Endodermal cell (in vitro differentiated cells): ENCODE measurements around the gene TFEC. TPM values are rescaled to one million over a fixed set of nuclear protein-coding genes. Genes with fewer than 3 reads are reported as not detected.

Experiments used
- DNase-seq: peaks from one replicate; pipeline ENCODE4 v3.0.0-alpha.2; 2017
- H3K27ac ChIP-seq: 2 replicates; pipeline ENCODE4 v1.5.1; 2013; ENCODE audit warnings: mild to moderate bottlenecking, low read depth, low read length, moderate library complexity
- H3K27me3 ChIP-seq: 2 replicates; pipeline ENCODE4 v1.6.1; 2013; ENCODE audit warnings: mild to moderate bottlenecking, low read length, moderate library complexity; ENCODE audit not compliant: insufficient read depth, control insufficient read depth, poor library complexity, severe bottlenecking
- H3K36me3 ChIP-seq: 2 replicates; pipeline ENCODE4 v1.7.0; 2013; ENCODE audit warnings: mild to moderate bottlenecking, low read length, moderate library complexity; ENCODE audit not compliant: control insufficient read depth, insufficient read depth
- H3K4me1 ChIP-seq: one replicate; pipeline ENCODE4 v1.7.0; 2013; ENCODE audit warnings: low read length; ENCODE audit not compliant: control insufficient read depth, insufficient read depth
- H3K4me3 ChIP-seq: 2 replicates; pipeline ENCODE4 v1.5.1; 2013; ENCODE audit warnings: mild to moderate bottlenecking, low read length, moderate library complexity
- H3K9ac ChIP-seq: 2 replicates; pipeline ENCODE4 v1.6.1; 2013; ENCODE audit warnings: mild to moderate bottlenecking, low read length, moderate library complexity; ENCODE audit not compliant: poor library complexity, severe bottlenecking; ENCODE audit errors: extremely low read depth
- H3K9me3 ChIP-seq: 2 replicates; pipeline ENCODE4 v1.6.1; 2013; ENCODE audit warnings: mild to moderate bottlenecking, low read length, moderate library complexity; ENCODE audit not compliant: control insufficient read depth
- H3K27ac Mint-ChIP-seq: 2 replicates; pipeline ENCODE4 v1.8.0; 2020; ENCODE audit warnings: mixed read lengths
- H3K27me3 Mint-ChIP-seq: 2 replicates; pipeline ENCODE4 v1.8.0; 2021; ENCODE audit warnings: mild to moderate bottlenecking, mixed read lengths; ENCODE audit not compliant: insufficient read depth
- H3K36me3 Mint-ChIP-seq: 2 replicates; pipeline ENCODE4 v1.8.0; 2020; ENCODE audit warnings: low read depth, mixed read lengths
- H3K4me1 Mint-ChIP-seq: 2 replicates; pipeline ENCODE4 v1.8.0; 2020; ENCODE audit warnings: mixed read lengths
- H3K4me3 Mint-ChIP-seq: 2 replicates; pipeline ENCODE4 v1.8.0; 2020; ENCODE audit warnings: mild to moderate bottlenecking, moderate library complexity, mixed read lengths
- H3K9me3 Mint-ChIP-seq: 2 replicates; pipeline ENCODE4 v1.8.0; 2020; ENCODE audit warnings: mild to moderate bottlenecking, mixed read lengths
- WGBS, 2 experiments: methylation state at CpG; one replicate each; pipeline versions ENCODE4 v1.1.5 to v1.1.7; 2013; ENCODE audit warnings: missing lambda C conversion rate in 2 of 2, mixed read lengths in 1 of 2; ENCODE audit not compliant: insufficient coverage in 1 of 2, insufficient read length in 1 of 2; 5-methylcytosine and 5-hydroxymethylcytosine counted together
- total RNA-seq, 2 donors: library from RNA; stranded (reverse); fragmentation: NEBNext Ultra II Directional in 1 of 2; extraction: Animal tissue kit (Norgen Biotek cat#: 25700) in 1 of 2; gene quantifications; 2 replicates in 1 of 2; 3 replicates in 1 of 2; pipeline ENCODE4 v1.2.1, GENCODE V29; 2021
- TF ChIP-seq, protein P1 (sequence below): fragments of 200-600 bp; sonication (generic); conservative IDR thresholded peaks from 2 replicates; pipeline ENCODE4 v1.5.0; 2021; ENCODE audit warnings: antibody characterized with exemption, mild to moderate bottlenecking

Gene TFEC
- total RNA-seq, 2 donors from 2014 or later = not detected

GRCh38 chr7:116045532-116045931, 15.0 kb upstream of the TFEC start:
- Histone ChIP-seq H3K27me3 (no peaks in the 10 kb centered on the region), H3K9me3 (peaks cover 11% of the 10 kb centered on the region), H3K9ac (no peak overlapping the region), H3K27ac (no peak overlapping the region), H3K4me1 (no peaks in the 10 kb centered on the region), H3K36me3 (no peaks in the 10 kb centered on the region), H3K4me3 (no peak overlapping the region)
- Mint-ChIP-seq H3K27me3 (no peaks in the 10 kb centered on the region), H3K9me3 (peaks cover 22% of the 10 kb centered on the region), H3K36me3 (no peaks in the 10 kb centered on the region), H3K4me3 (no peak overlapping the region), H3K27ac (no peak overlapping the region), H3K4me1 (no peaks in the 10 kb centered on the region)
- WGBS, 2 experiments = 88% methylated on average over 4 to 6 of the region's 6 CpGs
- no peak for DNase-seq
- TF ChIP-seq, protein P1, sequence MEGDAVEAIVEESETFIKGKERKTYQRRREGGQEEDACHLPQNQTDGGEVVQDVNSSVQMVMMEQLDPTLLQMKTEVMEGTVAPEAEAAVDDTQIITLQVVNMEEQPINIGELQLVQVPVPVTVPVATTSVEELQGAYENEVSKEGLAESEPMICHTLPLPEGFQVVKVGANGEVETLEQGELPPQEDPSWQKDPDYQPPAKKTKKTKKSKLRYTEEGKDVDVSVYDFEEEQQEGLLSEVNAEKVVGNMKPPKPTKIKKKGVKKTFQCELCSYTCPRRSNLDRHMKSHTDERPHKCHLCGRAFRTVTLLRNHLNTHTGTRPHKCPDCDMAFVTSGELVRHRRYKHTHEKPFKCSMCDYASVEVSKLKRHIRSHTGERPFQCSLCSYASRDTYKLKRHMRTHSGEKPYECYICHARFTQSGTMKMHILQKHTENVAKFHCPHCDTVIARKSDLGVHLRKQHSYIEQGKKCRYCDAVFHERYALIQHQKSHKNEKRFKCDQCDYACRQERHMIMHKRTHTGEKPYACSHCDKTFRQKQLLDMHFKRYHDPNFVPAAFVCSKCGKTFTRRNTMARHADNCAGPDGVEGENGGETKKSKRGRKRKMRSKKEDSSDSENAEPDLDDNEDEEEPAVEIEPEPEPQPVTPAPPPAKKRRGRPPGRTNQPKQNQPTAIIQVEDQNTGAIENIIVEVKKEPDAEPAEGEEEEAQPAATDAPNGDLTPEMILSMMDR = no peak

GRCh38 chr7:116041615-116042014, 11.1 kb upstream of the TFEC start:
- Histone ChIP-seq H3K27me3 (no peaks in the 10 kb centered on the region), H3K36me3 (no peaks in the 10 kb centered on the region), H3K9me3 (peaks cover 4% of the 10 kb centered on the region), H3K4me1 (no peaks in the 10 kb centered on the region), H3K9ac (no peak overlapping the region), H3K27ac (no peak overlapping the region), H3K4me3 (no peak overlapping the region)
- H3K9me3 Mint-ChIP-seq = peaks cover 4% of the 10 kb centered on the region
- no peak overlapping the region for H3K27ac Mint-ChIP-seq
- H3K27me3 Mint-ChIP-seq = no peaks in the 10 kb centered on the region
- no peaks in the 10 kb centered on the region for H3K36me3 Mint-ChIP-seq
- 78 to 86% methylated on average over 1 to 4 of the region's 4 CpGs for WGBS, 2 experiments
- H3K4me3 Mint-ChIP-seq = no peak overlapping the region
- TF ChIP-seq, protein P1 = no peak
- no peak for DNase-seq
- H3K4me1 Mint-ChIP-seq = no peaks in the 10 kb centered on the region

DNA sequence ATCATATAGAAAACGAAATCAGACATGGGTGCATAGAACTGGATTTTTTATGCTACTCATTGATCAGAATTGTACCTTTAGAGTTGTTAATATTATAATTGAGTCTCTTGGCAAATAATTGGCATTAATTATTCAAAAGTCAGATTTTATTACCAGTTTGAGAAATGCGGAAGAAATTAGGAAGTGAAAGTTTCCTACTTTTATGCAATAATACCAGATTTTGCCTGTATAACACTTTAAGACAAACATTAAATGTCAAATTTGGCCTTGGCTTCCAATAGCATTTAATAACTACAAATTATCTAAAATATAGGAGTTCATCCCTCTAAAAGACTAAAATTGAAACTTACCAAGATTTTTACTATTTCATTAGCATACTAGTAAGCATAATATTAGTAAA, 6.8 kb upstream of the TFEC start:
- Mint-ChIP-seq H3K36me3 (no peaks in the 10 kb centered on the region), H3K27ac (no peak overlapping the region), H3K27me3 (no peaks in the 10 kb centered on the region), H3K4me3 (no peak overlapping the region), H3K4me1 (no peaks in the 10 kb centered on the region), H3K9me3 (no peaks in the 10 kb centered on the region)
- H3K4me1 ChIP-seq = no peaks in the 10 kb centered on the region
- no peak for DNase-seq
- H3K9me3 ChIP-seq = no peaks in the 10 kb centered on the region
- 86 to 89% methylated on average over 1 to 2 of the region's 2 CpGs for WGBS, 2 experiments
- no peak overlapping the region for H3K4me3 ChIP-seq
- H3K27me3 ChIP-seq = no peaks in the 10 kb centered on the region
- H3K9ac ChIP-seq = no peak overlapping the region
- no peaks in the 10 kb centered on the region for H3K36me3 ChIP-seq
- TF ChIP-seq, protein P1 = no peak
- no peak overlapping the region for H3K27ac ChIP-seq
